ENCODE data around the gene CARMIL1.
A peak's percentile ranks its signal among the peaks of the same experiment; 100 is the strongest.

Gene CARMIL1

DNA sequence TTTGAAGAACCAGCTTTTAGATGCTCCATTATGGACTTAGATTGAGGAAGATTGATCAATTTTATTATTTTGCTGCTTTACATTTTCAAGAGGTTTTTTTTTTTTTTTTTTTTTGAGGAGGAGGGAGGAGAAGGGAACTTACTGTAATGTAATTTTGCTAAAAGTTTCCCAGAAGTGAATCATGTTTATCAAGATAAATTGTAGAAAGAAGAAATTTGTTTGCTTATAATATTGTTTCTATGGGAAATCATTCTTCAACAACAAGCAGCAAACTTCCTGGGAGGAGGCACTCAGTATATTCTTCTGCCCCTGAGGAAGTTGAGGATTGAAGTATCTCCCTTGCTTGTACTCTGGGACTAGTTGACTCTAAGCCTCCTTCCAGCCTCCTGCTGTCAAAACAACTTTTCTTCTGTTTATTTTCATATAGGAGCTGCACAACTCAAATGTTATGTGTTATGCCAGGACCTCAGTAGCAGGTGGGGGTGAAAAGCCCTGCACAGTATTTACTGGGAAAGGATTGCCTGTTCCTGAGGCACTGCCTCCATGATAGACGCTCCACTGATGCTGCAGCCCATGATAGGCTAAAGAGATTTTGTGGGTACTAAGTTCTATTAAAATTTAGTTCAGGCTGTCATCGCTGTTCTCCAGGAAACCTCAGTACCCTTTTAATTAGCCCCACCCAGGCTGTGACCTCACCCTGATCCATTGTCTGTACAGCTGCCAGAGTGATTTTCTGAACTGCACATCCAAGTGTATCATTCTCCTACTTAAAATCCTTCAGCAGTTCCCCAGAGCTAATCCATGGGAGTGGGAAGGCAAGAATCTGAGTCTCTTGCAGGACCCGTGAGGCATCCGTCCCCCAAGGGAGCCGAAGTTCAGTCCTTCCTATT, 51.9 kb downstream of the CARMIL1 start:
- Histone ChIP-seq H3K9ac (ENCODE audit: low read depth in 1 of 2, low read length in 2 of 2) (no peak overlapping the region), H3K36me3 (ENCODE audit: control insufficient read depth in 2 of 2, insufficient read depth in 2 of 2, low read length in 2 of 2) (no peaks in the 10 kb centered on the region), H3K27ac (ENCODE audit: low read depth in 2 of 2, low read length in 2 of 2) (no peak overlapping the region), H3K4me3 (ENCODE audit: low read length in 2 of 2) (no peak overlapping the region), H3K9me3 (ENCODE audit: control insufficient read depth in 2 of 2, low read length in 2 of 2) (no peaks in the 10 kb centered on the region), H3K27me3 (ENCODE audit: control insufficient read depth in 2 of 2, insufficient read depth in 2 of 2, low read length in 2 of 2) (no peaks in the 10 kb centered on the region), H3K4me1 (ENCODE audit: control insufficient read depth in 2 of 2, insufficient read depth in 2 of 2, low read length in 2 of 2) (peaks cover 3 to 29% of the 10 kb centered on the region in 2 donors)

DNA sequence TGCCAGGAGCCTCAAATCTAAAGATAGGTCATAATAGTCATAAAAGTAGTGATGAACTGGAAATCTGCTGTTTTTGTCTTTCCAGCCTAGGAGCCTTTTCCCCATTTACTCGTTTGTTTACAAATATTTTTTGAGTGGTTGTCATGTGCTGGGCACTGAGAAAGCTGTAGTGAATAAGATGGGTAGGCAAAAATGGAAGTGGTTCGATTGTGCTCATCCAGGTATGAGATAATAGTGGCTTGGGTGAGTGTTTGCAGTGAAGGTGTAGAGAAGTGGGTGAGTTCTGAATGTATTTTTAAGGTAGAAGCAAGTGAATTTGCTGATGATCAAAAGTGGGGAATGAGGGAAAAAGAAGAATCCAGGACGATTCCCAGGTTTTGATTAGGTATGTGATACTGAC, 53.0 kb downstream of the CARMIL1 start:
- no peak overlapping the region for H3K27ac ChIP-seq (ENCODE audit: low read depth in 2 of 2, low read length in 2 of 2)
- H3K4me3 ChIP-seq (ENCODE audit: low read length in 2 of 2) = no peak overlapping the region
- no peaks in the 10 kb centered on the region for H3K27me3 ChIP-seq (ENCODE audit: control insufficient read depth in 2 of 2, insufficient read depth in 2 of 2, low read length in 2 of 2)
- H3K9ac ChIP-seq (ENCODE audit: low read depth in 1 of 2, low read length in 2 of 2) = no peak overlapping the region
- no peaks in the 10 kb centered on the region for H3K36me3 ChIP-seq (ENCODE audit: control insufficient read depth in 2 of 2, insufficient read depth in 2 of 2, low read length in 2 of 2)
- H3K4me1 ChIP-seq (ENCODE audit: control insufficient read depth in 2 of 2, insufficient read depth in 2 of 2, low read length in 2 of 2) = peaks cover 9 to 35% of the 10 kb centered on the region in 2 donors
- H3K9me3 ChIP-seq (ENCODE audit: control insufficient read depth in 2 of 2, low read length in 2 of 2) = no peaks in the 10 kb centered on the region

DNA sequence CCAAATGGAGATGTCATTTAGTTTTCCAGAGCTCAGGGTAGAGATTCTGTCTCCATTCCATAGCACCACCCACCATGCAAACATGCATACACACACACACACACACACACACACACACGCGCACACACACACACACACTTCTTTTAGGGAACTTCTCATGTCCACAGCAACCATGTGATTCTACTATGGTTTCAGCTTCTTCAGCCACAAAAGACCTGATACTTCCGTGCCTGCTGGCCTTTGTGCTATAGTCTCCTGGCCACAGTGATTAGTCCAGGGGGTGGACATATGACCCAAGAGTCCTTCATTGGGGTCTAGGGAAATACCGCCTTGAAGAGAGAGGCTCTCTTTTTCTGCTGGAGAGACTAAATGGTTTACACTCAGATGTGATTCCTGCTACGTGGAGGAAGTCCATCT, 53.5 kb downstream of the CARMIL1 start:
- Histone ChIP-seq H3K27ac (ENCODE audit: low read depth in 2 of 2, low read length in 2 of 2) (no peak overlapping the region), H3K27me3 (ENCODE audit: control insufficient read depth in 2 of 2, insufficient read depth in 2 of 2, low read length in 2 of 2) (no peaks in the 10 kb centered on the region), H3K36me3 (ENCODE audit: control insufficient read depth in 2 of 2, insufficient read depth in 2 of 2, low read length in 2 of 2) (no peaks in the 10 kb centered on the region), H3K9me3 (ENCODE audit: control insufficient read depth in 2 of 2, low read length in 2 of 2) (no peaks in the 10 kb centered on the region), H3K4me1 (ENCODE audit: control insufficient read depth in 2 of 2, insufficient read depth in 2 of 2, low read length in 2 of 2) (peaks cover 12 to 35% of the 10 kb centered on the region in 2 donors), H3K4me3 (ENCODE audit: low read length in 2 of 2) (no peak overlapping the region), H3K9ac (ENCODE audit: low read depth in 1 of 2, low read length in 2 of 2) (no peak overlapping the region)

DNA sequence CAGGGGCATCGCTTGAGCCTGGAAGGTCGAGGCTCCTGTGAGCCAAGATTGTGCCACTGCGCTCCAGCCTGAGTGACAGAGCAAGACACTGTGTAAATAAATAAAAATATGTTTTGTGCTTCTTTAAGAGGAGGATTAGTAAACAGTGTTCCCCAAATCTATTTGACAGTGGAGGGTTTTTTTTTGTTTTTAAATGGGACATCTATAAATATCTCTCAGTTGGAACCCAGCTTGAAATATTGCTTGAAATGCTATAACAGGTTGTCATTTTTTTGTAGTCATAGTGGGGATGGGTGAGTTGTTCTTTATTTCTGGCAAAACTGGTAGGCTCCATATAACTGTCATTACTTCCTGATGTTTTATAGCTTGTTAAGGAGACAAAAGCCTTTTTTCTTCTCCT, 54.3 kb downstream of the CARMIL1 start:
- Histone ChIP-seq H3K4me3 (ENCODE audit: low read length in 2 of 2) (no peak overlapping the region), H3K27me3 (ENCODE audit: control insufficient read depth in 2 of 2, insufficient read depth in 2 of 2, low read length in 2 of 2) (no peaks in the 10 kb centered on the region), H3K9me3 (ENCODE audit: control insufficient read depth in 2 of 2, low read length in 2 of 2) (no peaks in the 10 kb centered on the region), H3K9ac (ENCODE audit: low read depth in 1 of 2, low read length in 2 of 2) (no peak overlapping the region), H3K27ac (ENCODE audit: low read depth in 2 of 2, low read length in 2 of 2) (no peak overlapping the region), H3K36me3 (ENCODE audit: control insufficient read depth in 2 of 2, insufficient read depth in 2 of 2, low read length in 2 of 2) (no peaks in the 10 kb centered on the region), H3K4me1 (ENCODE audit: control insufficient read depth in 2 of 2, insufficient read depth in 2 of 2, low read length in 2 of 2) (peaks cover 12 to 31% of the 10 kb centered on the region in 2 donors)

DNA sequence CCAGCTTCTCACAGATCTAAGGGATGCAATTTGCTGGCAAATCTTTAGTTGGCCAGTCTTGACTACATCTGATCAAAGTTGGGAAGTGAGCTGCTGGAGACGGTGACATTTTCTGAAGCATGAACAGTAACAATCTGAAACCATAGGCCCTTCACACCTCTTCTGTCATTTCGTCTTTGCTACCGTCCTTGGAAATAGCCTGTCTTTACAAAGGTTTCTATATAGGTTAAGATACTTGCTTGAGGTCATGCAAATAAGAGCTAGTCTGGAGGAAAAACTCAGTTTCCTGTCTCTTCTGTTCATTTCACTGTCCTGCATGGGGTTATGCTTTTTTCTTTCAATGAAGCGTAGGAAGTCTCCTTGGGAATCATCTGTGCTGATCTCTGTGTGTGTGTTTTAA, 55.6 kb downstream of the CARMIL1 start:
- H3K27me3 ChIP-seq (ENCODE audit: control insufficient read depth in 2 of 2, insufficient read depth in 2 of 2, low read length in 2 of 2) = no peaks in the 10 kb centered on the region
- no peaks in the 10 kb centered on the region for H3K36me3 ChIP-seq (ENCODE audit: control insufficient read depth in 2 of 2, insufficient read depth in 2 of 2, low read length in 2 of 2)
- H3K4me3 ChIP-seq (ENCODE audit: low read length in 2 of 2) = no peak overlapping the region
- H3K27ac ChIP-seq (ENCODE audit: low read depth in 2 of 2, low read length in 2 of 2) = no peak overlapping the region
- no peaks in the 10 kb centered on the region for H3K9me3 ChIP-seq (ENCODE audit: control insufficient read depth in 2 of 2, low read length in 2 of 2)
- H3K4me1 ChIP-seq (ENCODE audit: control insufficient read depth in 2 of 2, insufficient read depth in 2 of 2, low read length in 2 of 2) = peaks cover 12 to 39% of the 10 kb centered on the region in 2 donors
- no peak overlapping the region for H3K9ac ChIP-seq (ENCODE audit: low read depth in 1 of 2, low read length in 2 of 2)

DNA sequence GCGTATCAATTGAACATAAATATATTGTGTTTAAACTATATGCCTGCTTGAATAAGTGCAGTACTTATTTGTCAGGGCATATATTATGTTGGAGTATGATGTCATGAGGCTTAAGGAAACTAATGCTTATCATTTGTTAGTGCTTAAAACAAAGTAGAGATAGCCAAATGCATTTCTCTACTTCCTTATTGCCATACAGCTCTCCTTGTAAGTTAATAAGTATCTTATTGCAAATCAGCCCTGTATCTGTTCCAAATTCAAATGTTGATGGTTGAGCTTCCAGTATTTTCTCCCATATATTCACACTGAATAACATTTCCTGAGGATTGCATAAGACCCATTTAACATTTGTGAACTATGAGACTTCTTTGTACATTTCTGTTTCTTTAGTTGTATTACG, 57.8 kb downstream of the CARMIL1 start:
- Histone ChIP-seq H3K27ac (ENCODE audit: low read depth in 2 of 2, low read length in 2 of 2) (peak overlapping the region; percentile 29 to 35), H3K36me3 (ENCODE audit: control insufficient read depth in 2 of 2, insufficient read depth in 2 of 2, low read length in 2 of 2) (no peaks in the 10 kb centered on the region), H3K9ac (ENCODE audit: low read depth in 1 of 2, low read length in 2 of 2) (no peak overlapping the region), H3K27me3 (ENCODE audit: control insufficient read depth in 2 of 2, insufficient read depth in 2 of 2, low read length in 2 of 2) (no peaks in the 10 kb centered on the region), H3K9me3 (ENCODE audit: control insufficient read depth in 2 of 2, low read length in 2 of 2) (no peaks in the 10 kb centered on the region), H3K4me3 (ENCODE audit: low read length in 2 of 2) (no peak overlapping the region), H3K4me1 (ENCODE audit: control insufficient read depth in 2 of 2, insufficient read depth in 2 of 2, low read length in 2 of 2) (peaks cover 12 to 48% of the 10 kb centered on the region in 2 donors)

DNA sequence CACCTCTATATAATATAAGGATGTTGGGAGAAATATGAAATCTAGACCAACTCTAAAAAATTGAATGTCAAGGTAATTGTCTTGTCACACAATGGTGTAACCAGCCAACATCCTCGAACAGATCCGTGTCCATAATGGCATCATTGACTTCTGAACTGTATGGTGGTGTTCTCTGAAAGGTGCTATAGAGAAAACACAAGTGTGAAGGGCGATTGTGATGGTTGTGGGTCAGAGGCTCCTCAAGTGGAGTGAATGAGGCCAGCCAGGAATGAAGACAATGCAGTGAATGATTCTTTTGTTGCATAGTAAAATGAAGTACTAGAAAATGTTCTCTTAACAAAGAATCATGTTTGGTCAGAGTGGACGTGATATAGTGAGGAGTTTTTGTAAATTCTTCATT, 58.3 kb downstream of the CARMIL1 start:
- Histone ChIP-seq H3K4me1 (ENCODE audit: control insufficient read depth in 2 of 2, insufficient read depth in 2 of 2, low read length in 2 of 2) (peaks cover 15 to 48% of the 10 kb centered on the region in 2 donors), H3K4me3 (ENCODE audit: low read length in 2 of 2) (no peak overlapping the region), H3K27me3 (ENCODE audit: control insufficient read depth in 2 of 2, insufficient read depth in 2 of 2, low read length in 2 of 2) (no peaks in the 10 kb centered on the region), H3K27ac (ENCODE audit: low read depth in 2 of 2, low read length in 2 of 2) (peak overlapping the region; percentile 29 to 35), H3K9me3 (ENCODE audit: control insufficient read depth in 2 of 2, low read length in 2 of 2) (no peaks in the 10 kb centered on the region), H3K9ac (ENCODE audit: low read depth in 1 of 2, low read length in 2 of 2) (no peak overlapping the region), H3K36me3 (ENCODE audit: control insufficient read depth in 2 of 2, insufficient read depth in 2 of 2, low read length in 2 of 2) (no peaks in the 10 kb centered on the region)

DNA sequence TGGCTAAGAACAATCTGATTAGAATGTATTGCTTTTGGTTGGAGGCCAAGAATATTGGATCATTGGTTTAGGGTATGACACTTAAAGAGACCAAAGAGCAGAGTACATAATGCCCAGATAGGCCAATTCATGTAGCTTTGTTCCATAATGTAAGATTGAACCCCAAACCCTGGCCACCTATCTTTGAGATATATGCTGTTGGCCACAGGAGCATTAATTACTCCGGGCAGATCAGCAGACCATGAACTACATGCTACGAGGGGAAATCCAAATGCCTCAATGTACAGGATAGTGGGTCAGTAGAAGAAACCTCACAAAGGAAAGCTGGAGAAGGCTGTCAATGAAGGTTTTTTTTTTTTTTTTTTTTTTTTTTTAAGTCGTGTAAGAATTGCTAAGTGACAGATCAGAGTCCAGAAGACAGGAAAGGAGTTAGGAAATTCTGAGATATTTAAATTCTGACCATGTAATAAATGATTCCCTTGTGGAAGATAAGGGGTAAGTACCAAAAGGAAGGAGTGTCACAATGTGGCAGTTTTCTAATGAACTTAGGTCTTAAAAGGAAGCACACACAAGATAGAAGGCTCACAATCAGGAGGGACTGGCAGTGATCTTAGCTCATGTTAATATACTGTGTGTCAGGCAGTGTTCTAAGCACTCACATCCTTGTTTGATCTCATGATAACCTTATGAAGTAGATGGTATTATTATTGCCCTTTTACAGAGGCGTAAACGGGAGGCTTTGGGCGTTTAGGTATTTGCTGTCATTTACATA, 61.4 kb downstream of the CARMIL1 start:
- H3K27ac ChIP-seq (ENCODE audit: low read depth in 2 of 2, low read length in 2 of 2) = peak overlapping the region; percentile 54 to 76
- peak overlapping the region; percentile 5 to 8 for H3K4me3 ChIP-seq (ENCODE audit: low read length in 2 of 2)
- no peak overlapping the region for H3K9ac ChIP-seq (ENCODE audit: low read depth in 1 of 2, low read length in 2 of 2)
- peaks cover 13 to 38% of the 10 kb centered on the region in 2 donors for H3K4me1 ChIP-seq (ENCODE audit: control insufficient read depth in 2 of 2, insufficient read depth in 2 of 2, low read length in 2 of 2)
- no peaks in the 10 kb centered on the region for H3K9me3 ChIP-seq (ENCODE audit: control insufficient read depth in 2 of 2, low read length in 2 of 2)
- H3K36me3 ChIP-seq (ENCODE audit: control insufficient read depth in 2 of 2, insufficient read depth in 2 of 2, low read length in 2 of 2) = no peaks in the 10 kb centered on the region
- no peaks in the 10 kb centered on the region for H3K27me3 ChIP-seq (ENCODE audit: control insufficient read depth in 2 of 2, insufficient read depth in 2 of 2, low read length in 2 of 2)

DNA sequence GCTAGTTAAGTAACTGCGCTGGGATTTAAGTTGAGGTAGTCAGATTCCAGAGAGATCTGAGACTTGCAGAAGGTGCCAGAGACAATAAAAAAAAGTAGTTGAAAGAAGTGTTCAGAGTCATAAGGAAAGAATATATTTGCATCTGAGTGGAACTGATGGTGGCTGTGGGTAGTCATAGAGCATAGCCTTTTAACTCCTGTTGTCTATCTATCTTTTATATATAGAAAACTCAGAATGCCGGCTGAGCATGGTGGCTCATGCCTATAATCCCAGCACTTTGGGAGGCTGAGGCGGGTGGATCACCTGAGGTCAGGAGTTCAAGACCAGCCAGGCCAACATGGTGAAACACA, 62.0 kb downstream of the CARMIL1 start:
- Histone ChIP-seq H3K9ac (ENCODE audit: low read depth in 1 of 2, low read length in 2 of 2) (no peak overlapping the region), H3K9me3 (ENCODE audit: control insufficient read depth in 2 of 2, low read length in 2 of 2) (no peaks in the 10 kb centered on the region), H3K36me3 (ENCODE audit: control insufficient read depth in 2 of 2, insufficient read depth in 2 of 2, low read length in 2 of 2) (no peaks in the 10 kb centered on the region), H3K27me3 (ENCODE audit: control insufficient read depth in 2 of 2, insufficient read depth in 2 of 2, low read length in 2 of 2) (no peaks in the 10 kb centered on the region), H3K4me3 (ENCODE audit: low read length in 2 of 2) (no peak overlapping the region), H3K4me1 (ENCODE audit: control insufficient read depth in 2 of 2, insufficient read depth in 2 of 2, low read length in 2 of 2) (peaks cover 13 to 39% of the 10 kb centered on the region in 2 donors), H3K27ac (ENCODE audit: low read depth in 2 of 2, low read length in 2 of 2) (peak overlapping the region; percentile 21 to 76)

DNA sequence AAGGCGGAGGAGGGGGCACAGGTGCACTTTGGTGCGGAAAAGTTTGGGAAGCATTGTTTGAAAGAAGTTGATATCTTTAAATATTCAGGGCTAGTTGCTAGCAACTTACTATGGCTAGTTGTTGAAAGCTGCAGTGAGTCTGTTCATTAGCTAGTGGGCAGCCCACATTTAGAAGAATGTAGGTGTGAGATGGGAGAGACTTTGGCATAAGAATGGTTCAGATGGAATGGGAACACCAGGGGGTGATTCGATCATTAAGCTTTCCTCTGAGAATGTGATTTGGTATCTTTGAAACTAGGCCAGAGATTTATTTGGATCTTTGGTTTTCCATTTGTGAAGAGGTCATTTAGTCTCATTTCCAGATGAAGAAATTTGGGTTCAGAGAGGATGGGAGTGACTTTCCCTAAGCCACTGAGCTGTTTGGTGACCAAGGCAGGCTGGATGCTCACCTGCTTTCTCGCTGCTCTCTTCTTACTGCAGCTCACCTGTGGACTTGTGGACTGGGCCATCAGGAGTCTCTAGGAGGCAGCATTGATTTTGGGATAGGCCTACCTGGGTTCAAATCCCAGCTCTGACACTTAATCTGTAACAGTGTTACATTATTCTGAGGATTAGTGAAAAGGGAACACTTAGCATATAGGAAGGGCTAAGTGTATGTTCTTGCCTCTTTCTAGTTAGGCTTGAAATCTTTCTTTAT, 62.9 kb downstream of the CARMIL1 start:
- no peak overlapping the region for H3K9ac ChIP-seq (ENCODE audit: low read depth in 1 of 2, low read length in 2 of 2)
- H3K9me3 ChIP-seq (ENCODE audit: control insufficient read depth in 2 of 2, low read length in 2 of 2) = no peaks in the 10 kb centered on the region
- H3K4me1 ChIP-seq (ENCODE audit: control insufficient read depth in 2 of 2, insufficient read depth in 2 of 2, low read length in 2 of 2) = peaks cover 8 to 32% of the 10 kb centered on the region in 2 donors
- H3K4me3 ChIP-seq (ENCODE audit: low read length in 2 of 2) = no peak overlapping the region
- H3K27me3 ChIP-seq (ENCODE audit: control insufficient read depth in 2 of 2, insufficient read depth in 2 of 2, low read length in 2 of 2) = no peaks in the 10 kb centered on the region
- H3K27ac ChIP-seq (ENCODE audit: low read depth in 2 of 2, low read length in 2 of 2) = no peak overlapping the region
- H3K36me3 ChIP-seq (ENCODE audit: control insufficient read depth in 2 of 2, insufficient read depth in 2 of 2, low read length in 2 of 2) = no peaks in the 10 kb centered on the region
